CD14-positive monocyte (primary cell): ENCODE measurements around the gene CDC73. TPM values are rescaled to one million over a fixed set of nuclear protein-coding genes. Genes with fewer than 3 reads are reported as not detected.
A peak's percentile ranks its signal among the peaks of the same experiment; 100 is the strongest.
"Not testable (repeated sequence)": the region's sequence is repeated elsewhere in the genome, so short reads cannot be mapped to it uniquely, and the experiment has no call there.

ENCODE experiments used
- DNase-seq, 3 donors: peaks; one replicate each; pipeline ENCODE4 v3.0.0-alpha.2; 2011 to 2022
- H2AFZ ChIP-seq: 2 replicates; pipeline ENCODE4 v1.6.0; 2012; ENCODE audit warnings: mild to moderate bottlenecking, low read depth, low read length, inconsistent platforms; ENCODE audit not compliant: insufficient read depth, poor library complexity, severe bottlenecking
- H3K27ac ChIP-seq, 2 donors: 1 replicate in 1 of 2; 2 replicates in 1 of 2; pipeline ENCODE4 v1.5.1; 2012 to 2013; ENCODE audit warnings: low read length in 2 of 2, control low read depth in 1 of 2, inconsistent platforms in 1 of 2, low read depth in 1 of 2, mild to moderate bottlenecking in 1 of 2
- H3K27me3 ChIP-seq, 2 donors: one replicate each; pipeline versions ENCODE4 v1.6.0 to v1.6.1; 2011 to 2013; ENCODE audit warnings: low read length in 2 of 2; ENCODE audit not compliant: control insufficient read depth in 2 of 2, insufficient read depth in 2 of 2
- H3K36me3 ChIP-seq, 2 donors: replicated peaks in 1 of 2; 1 replicate in 1 of 2; 2 replicates in 1 of 2; pipeline versions ENCODE4 v1.5.1 to v1.6.1; 2012 to 2013; ENCODE audit warnings: low read length in 2 of 2, control low read depth in 1 of 2, inconsistent platforms in 1 of 2, mild to moderate bottlenecking in 1 of 2; ENCODE audit not compliant: insufficient read depth in 2 of 2, control insufficient read depth in 1 of 2
- H3K4me1 ChIP-seq, 2 donors: 1 replicate in 1 of 2; 2 replicates in 1 of 2; pipeline versions ENCODE4 v1.5.1 to v1.6.1; 2012 to 2013; ENCODE audit warnings: low read length in 2 of 2, control low read depth in 1 of 2, inconsistent platforms in 1 of 2, mild to moderate bottlenecking in 1 of 2, moderate library complexity in 1 of 2; ENCODE audit not compliant: insufficient read depth in 2 of 2, control insufficient read depth in 1 of 2
- H3K4me2 ChIP-seq: replicated peaks from 2 replicates; pipeline ENCODE3; 2012; ENCODE audit warnings: low read length, moderate library complexity, mild to moderate bottlenecking; ENCODE audit not compliant: poor library complexity, severe bottlenecking; ENCODE audit errors: extremely low read depth
- H3K4me3 ChIP-seq, 3 experiments: fragments of 200-600 bp in 1 of 3; sonication (generic) in 1 of 3; replicated peaks in 1 of 3; 1 replicate in 2 of 3; 2 replicates in 1 of 3; pipeline ENCODE4 v1.5.1; 2011 to 2013; ENCODE audit warnings: low read length in 3 of 3, mild to moderate bottlenecking in 3 of 3, control low read depth in 2 of 3, low read depth in 2 of 3, inconsistent platforms in 1 of 3, moderate library complexity in 1 of 3
- H3K79me2 ChIP-seq: 2 replicates; pipeline ENCODE4 v1.6.0; 2012; ENCODE audit warnings: mild to moderate bottlenecking, control low read depth, inconsistent platforms, low read length, moderate library complexity; ENCODE audit not compliant: insufficient read depth
- H3K9ac ChIP-seq: 2 replicates; pipeline ENCODE4 v1.6.0; 2017; ENCODE audit warnings: low read length, mild to moderate bottlenecking; ENCODE audit not compliant: insufficient read depth, poor library complexity, severe bottlenecking
- H3K9me3 ChIP-seq, 2 donors: replicated peaks in 1 of 2; 1 replicate in 1 of 2; 2 replicates in 1 of 2; pipeline versions ENCODE4 v1.5.1 to v1.6.1; 2012 to 2013; ENCODE audit warnings: low read length in 2 of 2, control low read depth in 1 of 2; ENCODE audit not compliant: control insufficient read depth in 1 of 2, insufficient read depth in 1 of 2
- H4K20me1 ChIP-seq: 2 replicates; pipeline ENCODE4 v1.6.0; 2012; ENCODE audit warnings: mild to moderate bottlenecking, low read length, control low read depth, moderate library complexity; ENCODE audit not compliant: insufficient read depth
- H3K27ac Mint-ChIP-seq, 7 donors: one replicate each; pipeline ENCODE4 v1.8.0; 2020; ENCODE audit warnings: mild to moderate bottlenecking in 7 of 7, mixed read lengths in 7 of 7, moderate library complexity in 6 of 7, inconsistent platforms in 2 of 7
- H3K27me3 Mint-ChIP-seq, 3 donors: one replicate each; pipeline ENCODE4 v1.8.0; 2021 to 2022; ENCODE audit warnings: low read depth in 3 of 3, mild to moderate bottlenecking in 3 of 3, mixed read lengths in 3 of 3, moderate library complexity in 3 of 3, inconsistent platforms in 1 of 3
- H3K36me3 Mint-ChIP-seq, 2 donors: one replicate each; pipeline ENCODE4 v1.8.0; 2020; ENCODE audit warnings: mixed read lengths in 2 of 2, inconsistent platforms in 1 of 2, mild to moderate bottlenecking in 1 of 2
- H3K4me1 Mint-ChIP-seq: one replicate; pipeline ENCODE4 v1.8.0; 2020; ENCODE audit warnings: mild to moderate bottlenecking, mixed read lengths
- H3K4me3 Mint-ChIP-seq, 2 donors: one replicate each; pipeline ENCODE4 v1.8.0; 2020; ENCODE audit warnings: mild to moderate bottlenecking in 2 of 2, mixed read lengths in 2 of 2, moderate library complexity in 1 of 2
- H3K9me3 Mint-ChIP-seq, 7 donors: one replicate each; pipeline ENCODE4 v1.8.0; 2020 to 2022; ENCODE audit warnings: mixed read lengths in 7 of 7, mild to moderate bottlenecking in 6 of 7, moderate library complexity in 6 of 7, inconsistent platforms in 2 of 7
- CTCF ChIP-seq: fragments of 200-600 bp; IDR thresholded peaks from one replicate; pipeline ENCODE4 v1.8.0; 2022; ENCODE audit warnings: antibody characterized with exemption, mild to moderate bottlenecking
- WGBS: methylation state at CpG from one replicate; pipeline ENCODE4 v1.1.5; 2013; ENCODE audit warnings: missing lambda C conversion rate; ENCODE audit not compliant: insufficient coverage; 5-methylcytosine and 5-hydroxymethylcytosine counted together
- intact Hi-C, 2 donors: fragments of 100-400 bp; cut with micrococcal nuclease; formaldehyde crosslinking; loops; one replicate each; pipeline versions ENCODE4 v1.15.0 to v1.15.1; 2023
- polyA plus RNA-seq, 3 donors: library from polyadenylated mRNA; depleted of rRNA in 1 of 3; unstranded in 2 of 3; stranded (reverse) in 1 of 3; fragments of 300-500 nt in 2 of 3; fragments of >200 nt in 1 of 3; fragmentation: Illumina TruSeq in 2 of 3; gene quantifications; 1 replicate in 2 of 3; 2 replicates in 1 of 3; pipeline ENCODE4 v1.2.3, GENCODE V29; 2012 to 2021

CDC73 gene
- polyA plus RNA-seq, 3 donors = 14.2 to 60.3 (median 57.2) TPM

GRCh38 chr1:193115629-193116227 is 6.1 kb upstream of the CDC73 start:
- Histone ChIP-seq H3K4me1 (peaks cover 12 to 14% of the 10 kb centered on the region in 2 donors), H3K36me3 (no peaks in the 10 kb centered on the region), H3K9ac (no peak overlapping the region), H3K9me3 (no peaks in the 10 kb centered on the region), H3K27ac (no peak overlapping the region), H2AFZ (no peak overlapping the region), H3K79me2 (no peaks in the 10 kb centered on the region), H3K27me3 (no peaks in the 10 kb centered on the region), H3K4me3 (no peak overlapping the region), H4K20me1 (no peaks in the 10 kb centered on the region), H3K4me2 (no peak overlapping the region)
- TF ChIP-seq CTCF = no peak
- Mint-ChIP-seq H3K27ac (peak overlapping the region in 2 of 7 donors; percentile 24 to 30), H3K4me3 (no peak overlapping the region), H3K27me3 (peaks cover 1 to 7% (median 2%) of the 10 kb centered on the region in 3 donors), H3K9me3 (peaks cover 0 to 2% (median 0%) of the 10 kb centered on the region in 7 donors), H3K4me1 (peaks cover 17% of the 10 kb centered on the region), H3K36me3 (no peaks in the 10 kb centered on the region)
- peak in 1 of 3 donors; percentile 17 for DNase-seq
- intact Hi-C loops = no loop called here
- no CpG with 5 or more reads among the region's 1 CpG for WGBS

GRCh38 chr1:193117167-193117566 is 4.7 kb upstream of the CDC73 start:
- H3K36me3 Mint-ChIP-seq, H4K20me1 ChIP-seq, DNase-seq, H3K27ac Mint-ChIP-seq, H3K4me3 ChIP-seq, intact Hi-C loops, H3K79me2 ChIP-seq, H2AFZ ChIP-seq, H3K9me3 Mint-ChIP-seq, H3K27me3 Mint-ChIP-seq, H3K9me3 ChIP-seq, H3K36me3 ChIP-seq, H3K27ac ChIP-seq, H3K4me3 Mint-ChIP-seq, H3K4me2 ChIP-seq, H3K27me3 ChIP-seq, H3K9ac ChIP-seq: not testable (repeated sequence)
- peaks cover 14% of the 10 kb centered on the region for H3K4me1 Mint-ChIP-seq
- 100% methylated on average over 1 of the region's 6 CpGs for whole genome bisulfite sequencing
- peaks cover 9 to 11% of the 10 kb centered on the region in 2 donors for H3K4me1 ChIP-seq
